Panc1 (cell line): ENCODE measurements around the gene CSTF1.

Source experiments
- SIN3A ChIP-seq: IDR thresholded peaks from 2 replicates; pipeline ENCODE4 v1.6.1; 2012; ENCODE audit warnings: low read depth, mild to moderate bottlenecking, low read length, moderate library complexity, borderline replicate concordance; ENCODE audit not compliant: insufficient read depth
- TF ChIP-seq, protein P1 (sequence below): fragments of 450-650 bp; IDR thresholded peaks from 2 replicates; pipeline ENCODE4 v1.5.1; 2017; ENCODE audit warnings: mild to moderate bottlenecking

DNA sequence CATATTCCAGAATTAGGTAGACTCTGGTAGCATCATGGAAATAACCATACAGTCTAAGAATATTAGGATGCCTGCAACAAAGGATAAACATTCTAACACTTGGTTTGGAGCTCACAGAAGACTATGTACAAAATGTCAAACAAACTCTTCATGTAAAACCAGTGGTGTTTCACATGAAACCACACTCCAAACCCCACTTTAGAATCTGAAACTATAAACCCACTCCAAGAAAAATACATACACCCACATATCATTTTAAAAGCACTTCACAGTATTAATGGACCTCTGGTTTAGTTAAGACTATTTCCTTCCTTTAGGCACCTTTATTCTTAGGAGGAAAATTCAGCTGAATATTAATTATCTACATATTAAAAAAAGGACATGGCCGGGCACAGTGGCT, 10.9 kb upstream of the CSTF1 start:
- TF ChIP-seq SIN3A = no peak
- TF ChIP-seq, protein P1, sequence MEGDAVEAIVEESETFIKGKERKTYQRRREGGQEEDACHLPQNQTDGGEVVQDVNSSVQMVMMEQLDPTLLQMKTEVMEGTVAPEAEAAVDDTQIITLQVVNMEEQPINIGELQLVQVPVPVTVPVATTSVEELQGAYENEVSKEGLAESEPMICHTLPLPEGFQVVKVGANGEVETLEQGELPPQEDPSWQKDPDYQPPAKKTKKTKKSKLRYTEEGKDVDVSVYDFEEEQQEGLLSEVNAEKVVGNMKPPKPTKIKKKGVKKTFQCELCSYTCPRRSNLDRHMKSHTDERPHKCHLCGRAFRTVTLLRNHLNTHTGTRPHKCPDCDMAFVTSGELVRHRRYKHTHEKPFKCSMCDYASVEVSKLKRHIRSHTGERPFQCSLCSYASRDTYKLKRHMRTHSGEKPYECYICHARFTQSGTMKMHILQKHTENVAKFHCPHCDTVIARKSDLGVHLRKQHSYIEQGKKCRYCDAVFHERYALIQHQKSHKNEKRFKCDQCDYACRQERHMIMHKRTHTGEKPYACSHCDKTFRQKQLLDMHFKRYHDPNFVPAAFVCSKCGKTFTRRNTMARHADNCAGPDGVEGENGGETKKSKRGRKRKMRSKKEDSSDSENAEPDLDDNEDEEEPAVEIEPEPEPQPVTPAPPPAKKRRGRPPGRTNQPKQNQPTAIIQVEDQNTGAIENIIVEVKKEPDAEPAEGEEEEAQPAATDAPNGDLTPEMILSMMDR = no peak
